ENCODE results near the gene GPC5.

DNA sequence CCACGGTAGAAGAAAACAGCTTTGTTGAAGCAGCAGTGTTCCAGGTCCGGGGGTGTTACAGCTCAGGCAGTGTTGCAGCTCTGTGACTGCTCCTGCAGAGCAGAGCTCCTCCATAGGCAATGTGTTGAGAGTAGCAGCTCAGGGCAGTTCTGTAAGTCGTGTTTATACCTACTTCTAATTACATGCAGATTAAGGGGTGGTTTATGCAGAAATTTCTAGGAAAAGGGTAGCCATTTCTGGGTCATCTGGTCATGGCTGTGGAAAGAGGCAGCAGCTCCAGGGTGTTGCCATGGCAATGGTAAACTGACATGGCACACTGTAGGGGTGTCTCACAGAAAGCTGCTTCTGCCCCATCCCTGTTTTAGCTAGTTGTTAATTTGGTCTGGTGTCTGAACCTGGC lies 316.4 kb downstream of the GPC5 start:
- TF ChIP-seq CEBPB (IDR thresholded peaks at IDR 0.05) = no peak
- TF ChIP-seq NFIC (IDR thresholded peaks at IDR 0.05) = no peak
- TF ChIP-seq TAF1 (IDR thresholded peaks at IDR 0.05; ENCODE audit: low read depth) = no peak
- TF ChIP-seq EP300 (IDR thresholded peaks at IDR 0.05; ENCODE audit: borderline replicate concordance) = no peak
- TF ChIP-seq, protein P1, sequence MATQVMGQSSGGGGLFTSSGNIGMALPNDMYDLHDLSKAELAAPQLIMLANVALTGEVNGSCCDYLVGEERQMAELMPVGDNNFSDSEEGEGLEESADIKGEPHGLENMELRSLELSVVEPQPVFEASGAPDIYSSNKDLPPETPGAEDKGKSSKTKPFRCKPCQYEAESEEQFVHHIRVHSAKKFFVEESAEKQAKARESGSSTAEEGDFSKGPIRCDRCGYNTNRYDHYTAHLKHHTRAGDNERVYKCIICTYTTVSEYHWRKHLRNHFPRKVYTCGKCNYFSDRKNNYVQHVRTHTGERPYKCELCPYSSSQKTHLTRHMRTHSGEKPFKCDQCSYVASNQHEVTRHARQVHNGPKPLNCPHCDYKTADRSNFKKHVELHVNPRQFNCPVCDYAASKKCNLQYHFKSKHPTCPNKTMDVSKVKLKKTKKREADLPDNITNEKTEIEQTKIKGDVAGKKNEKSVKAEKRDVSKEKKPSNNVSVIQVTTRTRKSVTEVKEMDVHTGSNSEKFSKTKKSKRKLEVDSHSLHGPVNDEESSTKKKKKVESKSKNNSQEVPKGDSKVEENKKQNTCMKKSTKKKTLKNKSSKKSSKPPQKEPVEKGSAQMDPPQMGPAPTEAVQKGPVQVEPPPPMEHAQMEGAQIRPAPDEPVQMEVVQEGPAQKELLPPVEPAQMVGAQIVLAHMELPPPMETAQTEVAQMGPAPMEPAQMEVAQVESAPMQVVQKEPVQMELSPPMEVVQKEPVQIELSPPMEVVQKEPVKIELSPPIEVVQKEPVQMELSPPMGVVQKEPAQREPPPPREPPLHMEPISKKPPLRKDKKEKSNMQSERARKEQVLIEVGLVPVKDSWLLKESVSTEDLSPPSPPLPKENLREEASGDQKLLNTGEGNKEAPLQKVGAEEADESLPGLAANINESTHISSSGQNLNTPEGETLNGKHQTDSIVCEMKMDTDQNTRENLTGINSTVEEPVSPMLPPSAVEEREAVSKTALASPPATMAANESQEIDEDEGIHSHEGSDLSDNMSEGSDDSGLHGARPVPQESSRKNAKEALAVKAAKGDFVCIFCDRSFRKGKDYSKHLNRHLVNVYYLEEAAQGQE (IDR thresholded peaks at IDR 0.05; ENCODE audit: low read depth) = no peak
- no peak for TF ChIP-seq CREB1 (IDR thresholded peaks at IDR 0.05; ENCODE audit: low read depth)
- TF ChIP-seq, protein P2, sequence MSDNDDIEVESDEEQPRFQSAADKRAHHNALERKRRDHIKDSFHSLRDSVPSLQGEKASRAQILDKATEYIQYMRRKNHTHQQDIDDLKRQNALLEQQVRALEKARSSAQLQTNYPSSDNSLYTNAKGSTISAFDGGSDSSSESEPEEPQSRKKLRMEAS (IDR thresholded peaks at IDR 0.05) = no peak
- TF ChIP-seq YY1 (IDR thresholded peaks at IDR 0.05; ENCODE audit: low read depth) = no peak
- TF ChIP-seq RAD21 (IDR thresholded peaks at IDR 0.05; ENCODE audit: low read depth) = no peak
- TF ChIP-seq, protein P3, sequence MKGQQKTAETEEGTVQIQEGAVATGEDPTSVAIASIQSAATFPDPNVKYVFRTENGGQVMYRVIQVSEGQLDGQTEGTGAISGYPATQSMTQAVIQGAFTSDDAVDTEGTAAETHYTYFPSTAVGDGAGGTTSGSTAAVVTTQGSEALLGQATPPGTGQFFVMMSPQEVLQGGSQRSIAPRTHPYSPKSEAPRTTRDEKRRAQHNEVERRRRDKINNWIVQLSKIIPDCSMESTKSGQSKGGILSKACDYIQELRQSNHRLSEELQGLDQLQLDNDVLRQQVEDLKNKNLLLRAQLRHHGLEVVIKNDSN (IDR thresholded peaks at IDR 0.05) = no peak
- TF ChIP-seq FOXM1 (IDR thresholded peaks at IDR 0.05; ENCODE audit: borderline replicate concordance, low read depth) = no peak
- TF ChIP-seq EGR1 (IDR thresholded peaks at IDR 0.05) = no peak
- no peak for TF ChIP-seq ZBTB7A (IDR thresholded peaks at IDR 0.05; ENCODE audit: low read depth)
